Limb (tissue), 2 donors: ENCODE results near the gene ZNF576.
"Not testable (repeated sequence)": the region's sequence is repeated elsewhere in the genome, so short reads cannot be mapped to it uniquely, and the experiment has no call there.

Source experiments
- DNase-seq, 2 donors: peaks; one replicate each; pipeline ENCODE4 v3.0.0-alpha.2; 2016; ENCODE audit errors: extremely low spot score in 2 of 2

The ZNF576 gene

DNA sequence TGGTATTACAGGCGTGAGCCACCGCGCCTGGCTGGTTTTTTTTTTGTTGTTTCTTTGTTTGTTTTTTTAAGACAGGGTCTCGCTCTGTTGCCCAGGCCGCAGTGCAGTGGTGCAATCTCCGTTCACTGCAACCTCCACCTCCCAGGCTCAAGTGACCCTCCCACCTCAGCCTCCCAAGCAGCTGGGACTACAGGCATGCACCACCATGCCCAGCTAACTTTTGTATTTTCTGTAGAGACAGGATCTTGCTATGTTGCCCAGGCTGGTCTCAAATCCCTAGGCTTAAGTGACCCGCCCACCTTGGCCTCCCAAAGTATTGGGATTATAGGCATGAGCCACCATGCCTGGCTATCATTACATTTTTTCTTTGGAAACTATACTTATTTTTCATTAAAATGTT lies 53.9 kb downstream of the ZNF576 start:
- DNase-seq, result not testable (repeated sequence)
